Activated CD8-positive, alpha-beta T cell treated with anti-CD3 and anti-CD28 coated beads for 36 hours (primary cell): Measurements from ENCODE around the gene HNF1A. TPM values are rescaled to one million over a fixed set of nuclear protein-coding genes. Genes with fewer than 3 reads are reported as not detected.

Source experiments
- ATAC-seq: fragments of 200-7000 bp; cut with Tn5 transposase; one replicate; pipeline ENCODE4 v1.10.0; 2021; ENCODE audit warnings: mild to moderate bottlenecking, moderate library complexity
- CTCF ChIA-PET: fragments of 350-600 bp; sonication (Branson Sonifier 250); formaldehyde crosslinking; loops from one replicate; lab custom pipeline; 2021; ENCODE audit warnings: antibody characterized with exemption; lab: Charles Lee
- POLR2A ChIA-PET: fragments of 350-600 bp; sonication (Branson Sonifier 250); formaldehyde crosslinking; loops from one replicate; lab custom pipeline; 2021; ENCODE audit warnings: antibody characterized with exemption; lab: Charles Lee
- DNase-seq: peaks from one replicate; pipeline ENCODE4 v3.0.0-alpha.2; 2020
- H3K27ac Mint-ChIP-seq: one replicate; pipeline ENCODE4 v1.8.0; 2021; ENCODE audit warnings: mild to moderate bottlenecking, mixed read lengths
- H3K27me3 Mint-ChIP-seq: one replicate; pipeline ENCODE4 v1.8.0; 2021; ENCODE audit warnings: mixed read lengths
- H3K36me3 Mint-ChIP-seq: one replicate; pipeline ENCODE4 v1.8.0; 2021; ENCODE audit warnings: low read depth, mixed read lengths
- H3K4me1 Mint-ChIP-seq: one replicate; pipeline ENCODE4 v1.8.0; 2021; ENCODE audit warnings: low read depth, mixed read lengths
- H3K4me3 Mint-ChIP-seq: one replicate; pipeline ENCODE4 v1.8.0; 2021; ENCODE audit warnings: mild to moderate bottlenecking, moderate library complexity, mixed read lengths
- H3K9me3 Mint-ChIP-seq: one replicate; pipeline ENCODE4 v1.8.0; 2021; ENCODE audit warnings: mixed read lengths
- intact Hi-C: fragments of 100-400 bp; cut with micrococcal nuclease; formaldehyde crosslinking; loops from one replicate; pipeline ENCODE4 v1.10.0; 2022
- total RNA-seq, 2 experiments: library from RNA; stranded (reverse); gene quantifications; one replicate each; pipeline ENCODE4 v1.2.3, GENCODE V29; 2021
- TF ChIP-seq, protein P1 (sequence below): fragments of 200-600 bp; IDR thresholded peaks from one replicate; pipeline ENCODE4 v1.8.0; 2022; ENCODE audit warnings: antibody characterized with exemption, mild to moderate bottlenecking

The HNF1A gene
- total RNA-seq, 2 experiments from 2014 or later = not detected

GRCh38 chr12:121009741-121010140 is 31.4 kb downstream of the HNF1A start:
- Mint-ChIP-seq H3K36me3 (peaks cover 49% of the 10 kb centered on the region), H3K9me3 (no peaks in the 10 kb centered on the region), H3K27ac (no peak overlapping the region), H3K4me1 (peaks cover 11% of the 10 kb centered on the region), H3K27me3 (no peaks in the 10 kb centered on the region), H3K4me3 (no peak overlapping the region)
- ATAC-seq (no peak), DNase-seq (no peak)
- intact Hi-C loops = loop anchor here (5.0 kb wide), 1 partner anchor 83 kb away; no protein-coding TSS in a partner anchor
- TF ChIP-seq, protein P1, sequence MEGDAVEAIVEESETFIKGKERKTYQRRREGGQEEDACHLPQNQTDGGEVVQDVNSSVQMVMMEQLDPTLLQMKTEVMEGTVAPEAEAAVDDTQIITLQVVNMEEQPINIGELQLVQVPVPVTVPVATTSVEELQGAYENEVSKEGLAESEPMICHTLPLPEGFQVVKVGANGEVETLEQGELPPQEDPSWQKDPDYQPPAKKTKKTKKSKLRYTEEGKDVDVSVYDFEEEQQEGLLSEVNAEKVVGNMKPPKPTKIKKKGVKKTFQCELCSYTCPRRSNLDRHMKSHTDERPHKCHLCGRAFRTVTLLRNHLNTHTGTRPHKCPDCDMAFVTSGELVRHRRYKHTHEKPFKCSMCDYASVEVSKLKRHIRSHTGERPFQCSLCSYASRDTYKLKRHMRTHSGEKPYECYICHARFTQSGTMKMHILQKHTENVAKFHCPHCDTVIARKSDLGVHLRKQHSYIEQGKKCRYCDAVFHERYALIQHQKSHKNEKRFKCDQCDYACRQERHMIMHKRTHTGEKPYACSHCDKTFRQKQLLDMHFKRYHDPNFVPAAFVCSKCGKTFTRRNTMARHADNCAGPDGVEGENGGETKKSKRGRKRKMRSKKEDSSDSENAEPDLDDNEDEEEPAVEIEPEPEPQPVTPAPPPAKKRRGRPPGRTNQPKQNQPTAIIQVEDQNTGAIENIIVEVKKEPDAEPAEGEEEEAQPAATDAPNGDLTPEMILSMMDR = no peak
- CTCF ChIA-PET = interaction anchor here (1.5 to 7.5 kb wide), 2 partner anchors 18 to 51 kb away, joined by 3 to 88 read pairs; no protein-coding TSS in a partner anchor
- POLR2A ChIA-PET = interaction anchor here (0.9 to 1.3 kb wide), 3 partner anchors 19 to 125 kb away, joined by 3 to 5 read pairs (median 4); no protein-coding TSS in a partner anchor

DNA sequence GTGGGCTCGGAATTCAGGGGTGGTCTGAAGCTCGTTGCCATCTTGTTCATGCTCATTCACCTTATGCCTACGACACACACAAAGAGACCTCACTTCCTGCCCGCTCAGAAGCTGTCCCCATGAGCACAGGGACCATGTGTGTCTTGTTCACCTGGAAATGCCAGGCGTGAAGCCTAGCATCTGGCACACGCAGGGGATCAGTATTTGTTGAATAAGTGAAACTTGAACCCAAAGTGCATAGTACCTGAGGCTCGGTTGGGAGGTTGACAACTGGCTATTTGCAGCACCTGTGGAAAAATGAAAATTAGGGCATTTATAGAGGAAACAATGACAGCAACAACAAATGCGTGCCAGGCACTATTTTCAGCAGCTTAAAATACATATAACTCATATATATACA is 32.5 kb downstream of the HNF1A start:
- H3K27me3 Mint-ChIP-seq = no peaks in the 10 kb centered on the region
- no peak for ATAC-seq
- ChIA-PET CTCF (interaction anchor here (1.5 to 7.5 kb wide), 2 partner anchors 19 to 49 kb away, joined by 3 to 88 read pairs; no protein-coding TSS in a partner anchor), POLR2A (interaction anchor here (0.6 to 1.2 kb wide), 2 partner anchors 9 to 75 kb away, joined by 3 read pairs; no protein-coding TSS in a partner anchor)
- no peaks in the 10 kb centered on the region for H3K9me3 Mint-ChIP-seq
- no peak overlapping the region for H3K27ac Mint-ChIP-seq
- intact Hi-C loops = loop anchor here (5.0 kb wide), 1 partner anchor 81 kb away; no protein-coding TSS in a partner anchor
- no peak overlapping the region for H3K4me3 Mint-ChIP-seq
- H3K4me1 Mint-ChIP-seq = peaks cover 19% of the 10 kb centered on the region
- H3K36me3 Mint-ChIP-seq = peaks cover 40% of the 10 kb centered on the region
- TF ChIP-seq, protein P1 = no peak
- no peak for DNase-seq

DNA sequence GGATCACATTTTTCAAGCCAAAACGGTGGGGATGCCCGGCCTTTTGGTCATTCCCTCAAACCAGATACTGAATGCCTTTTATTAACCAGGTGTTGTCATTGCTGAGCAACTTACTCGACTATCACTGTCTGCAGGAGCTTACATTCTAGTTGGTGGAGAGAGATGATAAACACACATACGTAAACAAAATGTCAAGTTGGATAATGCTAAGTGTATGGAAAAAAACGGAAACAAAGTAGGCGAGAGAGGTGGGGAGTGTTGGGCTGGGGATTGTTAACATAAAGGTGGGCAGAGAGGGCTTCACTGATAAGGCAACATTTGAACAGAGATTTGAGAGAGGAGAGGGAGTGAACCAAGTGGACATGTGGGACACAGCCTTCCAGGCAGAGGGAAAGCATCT is 33.5 kb downstream of the HNF1A start:
- H3K9me3 Mint-ChIP-seq = no peaks in the 10 kb centered on the region
- no peak overlapping the region for H3K27ac Mint-ChIP-seq

GRCh38 chr12:121013715-121014114 is 35.4 kb downstream of the HNF1A start:
- intact Hi-C loops = loop anchor here (5.0 kb wide), 1 partner anchor 79 kb away; no protein-coding TSS in a partner anchor
- no peak for ATAC-seq
- H3K36me3 Mint-ChIP-seq = peaks cover 26% of the 10 kb centered on the region
- POLR2A ChIA-PET = interaction anchor here (1.4 kb wide), 1 partner anchor 15 kb away, joined by 4 read pairs; no protein-coding TSS in a partner anchor
- H3K4me1 Mint-ChIP-seq = peaks cover 23% of the 10 kb centered on the region
- H3K9me3 Mint-ChIP-seq = no peaks in the 10 kb centered on the region
- no peak for DNase-seq
- H3K27ac Mint-ChIP-seq = no peak overlapping the region
- CTCF ChIA-PET = interaction anchor here (0.6 to 2.8 kb wide), 7 partner anchors 8 to 214 kb away, joined by 3 to 6 read pairs (median 4); no protein-coding TSS in a partner anchor
- H3K27me3 Mint-ChIP-seq = no peaks in the 10 kb centered on the region
- H3K4me3 Mint-ChIP-seq = no peak overlapping the region
- TF ChIP-seq, protein P1 = no peak

More for the DNA sequence above, 33.5 kb downstream of the HNF1A start:
- H3K27me3 Mint-ChIP-seq = no peaks in the 10 kb centered on the region
- intact Hi-C loops = loop anchor here (5.0 kb wide), 1 partner anchor 80 kb away; no protein-coding TSS in a partner anchor
- TF ChIP-seq, protein P1 = no peak
- CTCF ChIA-PET = no interaction called here
- ATAC-seq (no peak), DNase-seq (no peak)
- H3K4me3 Mint-ChIP-seq = no peak overlapping the region
- H3K36me3 Mint-ChIP-seq = peaks cover 39% of the 10 kb centered on the region
- peaks cover 23% of the 10 kb centered on the region for H3K4me1 Mint-ChIP-seq
- POLR2A ChIA-PET = no interaction called here
